ENCODE data around the gene AHNAK.

The AHNAK gene

DNA sequence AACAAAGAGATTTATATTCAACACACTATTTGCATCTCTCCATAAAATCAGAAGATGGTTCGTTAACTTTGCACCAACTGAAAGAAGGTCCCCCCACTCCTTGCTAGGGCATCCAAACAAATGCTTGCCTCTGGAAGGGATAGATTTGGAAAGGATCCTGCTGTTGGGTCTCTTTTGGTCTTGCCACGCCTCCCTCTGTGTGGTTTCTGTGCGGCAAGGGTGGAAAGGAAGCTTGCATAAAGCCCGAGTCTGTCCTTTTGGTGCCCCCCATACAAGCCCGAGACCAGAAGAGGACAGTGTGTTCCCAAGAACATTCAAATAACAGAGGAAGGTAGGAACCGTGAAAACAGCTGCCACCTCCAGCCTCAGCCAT, 112.7 kb downstream of the AHNAK start:
- CTCF ChIA-PET = no interaction called here
- POLR2A ChIA-PET (ENCODE audit: low non-redundant PET) = no interaction called here
- no peak overlapping the region for H3K27ac ChIP-seq
- TF ChIP-seq, protein P1, sequence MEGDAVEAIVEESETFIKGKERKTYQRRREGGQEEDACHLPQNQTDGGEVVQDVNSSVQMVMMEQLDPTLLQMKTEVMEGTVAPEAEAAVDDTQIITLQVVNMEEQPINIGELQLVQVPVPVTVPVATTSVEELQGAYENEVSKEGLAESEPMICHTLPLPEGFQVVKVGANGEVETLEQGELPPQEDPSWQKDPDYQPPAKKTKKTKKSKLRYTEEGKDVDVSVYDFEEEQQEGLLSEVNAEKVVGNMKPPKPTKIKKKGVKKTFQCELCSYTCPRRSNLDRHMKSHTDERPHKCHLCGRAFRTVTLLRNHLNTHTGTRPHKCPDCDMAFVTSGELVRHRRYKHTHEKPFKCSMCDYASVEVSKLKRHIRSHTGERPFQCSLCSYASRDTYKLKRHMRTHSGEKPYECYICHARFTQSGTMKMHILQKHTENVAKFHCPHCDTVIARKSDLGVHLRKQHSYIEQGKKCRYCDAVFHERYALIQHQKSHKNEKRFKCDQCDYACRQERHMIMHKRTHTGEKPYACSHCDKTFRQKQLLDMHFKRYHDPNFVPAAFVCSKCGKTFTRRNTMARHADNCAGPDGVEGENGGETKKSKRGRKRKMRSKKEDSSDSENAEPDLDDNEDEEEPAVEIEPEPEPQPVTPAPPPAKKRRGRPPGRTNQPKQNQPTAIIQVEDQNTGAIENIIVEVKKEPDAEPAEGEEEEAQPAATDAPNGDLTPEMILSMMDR (conservative IDR thresholded peaks at IDR 0.05; ENCODE audit: low read depth) = no peak
- no peak for DNase-seq (ENCODE audit: low spot score)

GRCh38 chr11:62433141-62433903, 113.3 kb downstream of the AHNAK start:
- DNase-seq (ENCODE audit: low spot score) = no peak
- CTCF ChIA-PET = no interaction called here
- POLR2A ChIA-PET (ENCODE audit: low non-redundant PET) = no interaction called here
- TF ChIP-seq, protein P1 (conservative IDR thresholded peaks at IDR 0.05; ENCODE audit: low read depth) = no peak
- H3K27ac ChIP-seq = no peak overlapping the region

- POLR2A ChIA-PET (ENCODE audit: low non-redundant PET) = no interaction called here
- CTCF ChIA-PET = no interaction called here
- TF ChIP-seq, protein P1 (conservative IDR thresholded peaks at IDR 0.05; ENCODE audit: low read depth) = no peak
- no peak for DNase-seq (ENCODE audit: low spot score)
- H3K27ac ChIP-seq = no peak overlapping the region
These were observed 113.9 kb downstream of the AHNAK start for GRCh38 chr11:62432695-62433094.

GRCh38 chr11:62431171-62431901, 115.3 kb downstream of the AHNAK start:
- TF ChIP-seq, protein P1 (conservative IDR thresholded peaks at IDR 0.05; ENCODE audit: low read depth) = no peak
- DNase-seq (ENCODE audit: low spot score) = no peak
- ChIA-PET POLR2A (ENCODE audit: low non-redundant PET) (no interaction called here), CTCF (interaction anchor here (0.9 kb wide), 1 partner anchor 112 kb away, joined by 4 read pairs; no protein-coding TSS in a partner anchor)
- H3K27ac ChIP-seq = peak overlapping the region; percentile 29; the same call in 1 of the 2 replicates

DNA sequence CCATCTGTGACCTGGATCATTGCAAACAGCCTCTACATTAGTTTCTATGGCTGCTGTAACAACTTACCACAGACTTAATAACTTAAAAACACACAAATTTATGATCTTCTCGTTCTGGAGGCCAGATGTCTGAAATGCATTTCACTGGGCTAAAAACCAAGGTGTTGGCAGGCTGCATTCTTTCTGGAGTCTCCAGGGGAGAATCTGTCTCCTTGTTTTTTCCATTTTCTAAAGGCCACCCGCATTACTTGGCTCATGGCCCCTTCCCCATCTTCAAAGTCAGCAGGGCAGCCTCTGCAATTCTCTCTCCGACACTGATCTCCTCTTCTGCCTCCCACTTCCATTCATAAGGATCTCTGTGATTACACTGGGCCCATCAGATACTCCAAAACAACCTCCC, 116.2 kb downstream of the AHNAK start:
- ChIA-PET POLR2A (ENCODE audit: low non-redundant PET) (no interaction called here), CTCF (interaction anchor here (0.9 to 1.0 kb wide), 2 partner anchors 66 to 113 kb away, joined by 3 to 4 read pairs; no protein-coding TSS in a partner anchor)
- no peak overlapping the region; the same call in 1 of the 2 replicates for H3K27ac ChIP-seq
- DNase-seq (ENCODE audit: low spot score) = no peak
- TF ChIP-seq, protein P1 (conservative IDR thresholded peaks at IDR 0.05; ENCODE audit: low read depth) = no peak

- ChIA-PET CTCF (interaction anchor here (0.6 kb wide), 1 partner anchor 130 kb away, joined by 3 read pairs; no protein-coding TSS in a partner anchor), POLR2A (ENCODE audit: low non-redundant PET) (no interaction called here)
- no peak for DNase-seq (ENCODE audit: low spot score)
- TF ChIP-seq, protein P1 (conservative IDR thresholded peaks at IDR 0.05; ENCODE audit: low read depth) = no peak
- H3K27ac ChIP-seq = 0 out of 2 replicates have a peak overlapping the region, but pooled peaks have one; percentile 12
These were observed 117.6 kb downstream of the AHNAK start for GRCh38 chr11:62428871-62429560.

Data from RWPE1 (cell line).